ENCODE results near the gene TNFSF13B. TPM values are rescaled to one million over a fixed set of nuclear protein-coding genes. Genes with fewer than 3 reads are reported as not detected.

TNFSF13B gene
- polyA plus RNA-seq, 1 of the 3 experiments (the other 2 are of a cell fraction) = 0.03 TPM

GRCh38 chr13:108316413-108316812 lies 46.9 kb downstream of the TNFSF13B start:
- 40% methylated on average over 4 of the region's 4 CpGs for WGBS (ENCODE audit: low lambda C conversion rate)
- ChIA-PET CTCF (interaction anchor here (1.2 to 2.5 kb wide), 3 partner anchors 9 to 579 kb away, joined by 3 to 6 read pairs (median 3); no protein-coding TSS in a partner anchor), POLR2A (no interaction called here)
- no peaks in the 10 kb centered on the region for H3K36me3 ChIP-seq (replicated peaks in 1 of 2; ENCODE audit: control insufficient read depth in 1 of 2, insufficient read depth in 2 of 2, low read length in 1 of 2)
- no peak overlapping the region for H3K4me2 ChIP-seq
- no peaks in the 10 kb centered on the region for H3K9me3 ChIP-seq
- no peak overlapping the region for H3K9ac ChIP-seq
- no peaks in the 10 kb centered on the region for H3K27me3 ChIP-seq (ENCODE audit: insufficient read depth)
- H3K4me1 ChIP-seq (ENCODE audit: control insufficient read depth in 1 of 2, insufficient read depth in 2 of 2, low read depth in 1 of 2, low read length in 1 of 2) = no peaks in the 10 kb centered on the region
- TF ChIP-seq RAD21 (IDR thresholded peaks at IDR 0.05; ENCODE audit: low read length) = no peak
- TF ChIP-seq NFIC (IDR thresholded peaks at IDR 0.05; ENCODE audit: borderline replicate concordance) = no peak
- no peak for TF ChIP-seq SMC3 (IDR thresholded peaks at IDR 0.05; ENCODE audit: low read depth, low read length)
- no peak for TF ChIP-seq EP300 (IDR thresholded peaks at IDR 0.05; ENCODE audit: borderline replicate concordance in 1 of 2, low read depth in 1 of 2, low read length in 1 of 2)
- TF ChIP-seq TCF12 (IDR thresholded peaks at IDR 0.05) = no peak
- no peak for TF ChIP-seq SIN3A (IDR thresholded peaks at IDR 0.05; ENCODE audit: borderline replicate concordance, low read depth, low read length)
- TF ChIP-seq RFX5 (IDR thresholded peaks at IDR 0.05; ENCODE audit: low read length) = no peak
- TF ChIP-seq IRF3 (IDR thresholded peaks at IDR 0.05; ENCODE audit: low read depth, low read length) = no peak
- TF ChIP-seq EZH2phosphoT487 (IDR thresholded peaks at IDR 0.05; ENCODE audit: borderline replicate concordance, low read depth) = no peak
- TF ChIP-seq GATA2 (CRISPR knock-in tag; IDR thresholded peaks at IDR 0.05) = no peak
- no peak for TF ChIP-seq MEF2A (IDR thresholded peaks at IDR 0.05; ENCODE audit: borderline replicate concordance, low read depth)
- TF ChIP-seq ZBTB33 (IDR thresholded peaks at IDR 0.05; ENCODE audit: borderline replicate concordance, low read depth) = no peak
- no peak for TF ChIP-seq MXI1 (IDR thresholded peaks at IDR 0.05; ENCODE audit: low read depth, low read length)
- no peak for TF ChIP-seq GABPA (IDR thresholded peaks at IDR 0.05; ENCODE audit: low read depth)
- TF ChIP-seq PBX3 (IDR thresholded peaks at IDR 0.05) = no peak
- no peak for TF ChIP-seq YY1 (IDR thresholded peaks at IDR 0.05; ENCODE audit: low read depth)
- TF ChIP-seq RCOR1 (IDR thresholded peaks at IDR 0.05; ENCODE audit: low read length) = no peak
- H3K27ac ChIP-seq (ENCODE audit: low read depth in 2 of 2, low read length in 1 of 2) = no peak overlapping the region
- DNase-seq = no peak
- no peak overlapping the region for H2AFZ ChIP-seq (ENCODE audit: low read depth)
- no peak overlapping the region for H3K4me3 ChIP-seq (ENCODE audit: low read depth in 2 of 2, low read length in 1 of 2)
- H3F3A ChIP-seq (replicated peaks; ENCODE audit: insufficient read depth) = no peaks in the 10 kb centered on the region
- H3K79me2 ChIP-seq (ENCODE audit: insufficient read depth) = no peaks in the 10 kb centered on the region
- no peaks in the 10 kb centered on the region for H3K9me2 ChIP-seq
- no peaks in the 10 kb centered on the region for H4K20me1 ChIP-seq (ENCODE audit: insufficient read depth)
